Osteocyte (in vitro differentiated cells): ENCODE results near the gene GGT6. TPM values are rescaled to one million over a fixed set of nuclear protein-coding genes. Genes with fewer than 3 reads are reported as not detected.

Experiments used
- DNase-seq: peaks from one replicate; pipeline ENCODE4 v3.0.0; 2021; ENCODE audit warnings: mixed read lengths; ENCODE audit not compliant: unreplicated experiment; ENCODE audit errors: extremely low spot score
- H3K27ac Mint-ChIP-seq: one replicate; pipeline ENCODE4 v1.8.0; 2021; ENCODE audit warnings: mild to moderate bottlenecking, mixed read lengths; ENCODE audit not compliant: unreplicated experiment
- H3K27me3 Mint-ChIP-seq: one replicate; pipeline ENCODE4 v1.8.0; 2021; ENCODE audit warnings: mixed read lengths; ENCODE audit not compliant: unreplicated experiment
- H3K36me3 Mint-ChIP-seq: one replicate; pipeline ENCODE4 v1.8.0; 2021; ENCODE audit warnings: mixed read lengths; ENCODE audit not compliant: unreplicated experiment
- H3K4me1 Mint-ChIP-seq: one replicate; pipeline ENCODE4 v1.8.0; 2021; ENCODE audit warnings: mixed read lengths; ENCODE audit not compliant: unreplicated experiment
- H3K4me3 Mint-ChIP-seq: one replicate; pipeline ENCODE4 v1.8.0; 2021; ENCODE audit warnings: mild to moderate bottlenecking, moderate library complexity, mixed read lengths; ENCODE audit not compliant: unreplicated experiment
- H3K9me3 Mint-ChIP-seq: one replicate; pipeline ENCODE4 v1.8.0; 2021; ENCODE audit warnings: mixed read lengths; ENCODE audit not compliant: unreplicated experiment
- total RNA-seq: library from RNA; stranded (reverse); gene quantifications from 2 replicates; pipeline ENCODE4 v1.2.1, GENCODE V29; 2021
- TF ChIP-seq, protein P1 (sequence below): fragments of 200-600 bp; sonication (generic); IDR thresholded peaks from 2 replicates; pipeline ENCODE4 v1.5.0; 2021; ENCODE audit warnings: antibody characterized with exemption, mild to moderate bottlenecking, moderate library complexity

Gene GGT6
- total RNA-seq, 1 donor from 2014 or later: not detected

DNA sequence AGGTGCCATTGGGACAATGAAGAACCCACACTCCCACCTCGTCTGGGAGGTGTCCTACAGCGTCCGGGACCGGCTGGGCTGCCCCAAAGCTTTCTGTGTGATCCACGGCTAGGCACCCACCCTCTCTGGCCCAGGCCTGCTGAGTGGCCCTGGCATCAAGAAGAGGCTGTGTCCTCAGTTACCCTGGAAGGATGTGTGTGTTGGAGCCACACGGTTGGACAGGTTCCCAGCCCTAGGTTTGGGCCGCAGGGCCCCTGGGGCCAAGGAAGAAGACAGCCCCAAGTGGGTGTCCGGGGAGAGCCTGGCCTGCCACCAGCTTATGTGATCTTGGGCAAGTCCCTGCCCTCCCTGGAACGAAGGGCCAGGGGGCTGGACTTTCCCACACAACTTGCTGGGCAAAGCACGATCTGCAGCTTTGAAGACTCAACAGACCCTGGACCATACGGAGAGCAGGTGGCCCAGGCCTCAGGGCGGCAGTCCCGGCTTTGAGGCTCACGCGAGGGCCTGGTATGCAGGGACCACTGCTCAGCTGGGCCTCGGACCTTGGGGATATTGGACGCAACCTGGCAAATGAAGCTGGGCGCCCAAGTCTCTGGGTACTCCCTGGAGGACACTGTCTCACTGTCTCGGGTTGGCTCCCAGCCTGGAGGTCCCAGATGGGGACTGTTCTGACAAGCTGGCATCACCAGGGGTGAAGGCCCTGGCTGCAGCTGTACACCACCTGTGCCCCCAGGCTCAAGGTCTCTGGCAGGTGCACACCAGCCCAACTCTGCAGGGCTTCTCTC, 22.7 kb downstream of the GGT6 start:
- H3K4me1 Mint-ChIP-seq: peaks cover 2% of the 10 kb centered on the region
- no peak overlapping the region for H3K4me3 Mint-ChIP-seq
- H3K9me3 Mint-ChIP-seq: no peaks in the 10 kb centered on the region
- no peaks in the 10 kb centered on the region for H3K27me3 Mint-ChIP-seq
- H3K36me3 Mint-ChIP-seq: peaks cover 12% of the 10 kb centered on the region
- TF ChIP-seq, protein P1, sequence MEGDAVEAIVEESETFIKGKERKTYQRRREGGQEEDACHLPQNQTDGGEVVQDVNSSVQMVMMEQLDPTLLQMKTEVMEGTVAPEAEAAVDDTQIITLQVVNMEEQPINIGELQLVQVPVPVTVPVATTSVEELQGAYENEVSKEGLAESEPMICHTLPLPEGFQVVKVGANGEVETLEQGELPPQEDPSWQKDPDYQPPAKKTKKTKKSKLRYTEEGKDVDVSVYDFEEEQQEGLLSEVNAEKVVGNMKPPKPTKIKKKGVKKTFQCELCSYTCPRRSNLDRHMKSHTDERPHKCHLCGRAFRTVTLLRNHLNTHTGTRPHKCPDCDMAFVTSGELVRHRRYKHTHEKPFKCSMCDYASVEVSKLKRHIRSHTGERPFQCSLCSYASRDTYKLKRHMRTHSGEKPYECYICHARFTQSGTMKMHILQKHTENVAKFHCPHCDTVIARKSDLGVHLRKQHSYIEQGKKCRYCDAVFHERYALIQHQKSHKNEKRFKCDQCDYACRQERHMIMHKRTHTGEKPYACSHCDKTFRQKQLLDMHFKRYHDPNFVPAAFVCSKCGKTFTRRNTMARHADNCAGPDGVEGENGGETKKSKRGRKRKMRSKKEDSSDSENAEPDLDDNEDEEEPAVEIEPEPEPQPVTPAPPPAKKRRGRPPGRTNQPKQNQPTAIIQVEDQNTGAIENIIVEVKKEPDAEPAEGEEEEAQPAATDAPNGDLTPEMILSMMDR: no peak
- H3K27ac Mint-ChIP-seq: no peak overlapping the region
- DNase-seq: no peak

DNA sequence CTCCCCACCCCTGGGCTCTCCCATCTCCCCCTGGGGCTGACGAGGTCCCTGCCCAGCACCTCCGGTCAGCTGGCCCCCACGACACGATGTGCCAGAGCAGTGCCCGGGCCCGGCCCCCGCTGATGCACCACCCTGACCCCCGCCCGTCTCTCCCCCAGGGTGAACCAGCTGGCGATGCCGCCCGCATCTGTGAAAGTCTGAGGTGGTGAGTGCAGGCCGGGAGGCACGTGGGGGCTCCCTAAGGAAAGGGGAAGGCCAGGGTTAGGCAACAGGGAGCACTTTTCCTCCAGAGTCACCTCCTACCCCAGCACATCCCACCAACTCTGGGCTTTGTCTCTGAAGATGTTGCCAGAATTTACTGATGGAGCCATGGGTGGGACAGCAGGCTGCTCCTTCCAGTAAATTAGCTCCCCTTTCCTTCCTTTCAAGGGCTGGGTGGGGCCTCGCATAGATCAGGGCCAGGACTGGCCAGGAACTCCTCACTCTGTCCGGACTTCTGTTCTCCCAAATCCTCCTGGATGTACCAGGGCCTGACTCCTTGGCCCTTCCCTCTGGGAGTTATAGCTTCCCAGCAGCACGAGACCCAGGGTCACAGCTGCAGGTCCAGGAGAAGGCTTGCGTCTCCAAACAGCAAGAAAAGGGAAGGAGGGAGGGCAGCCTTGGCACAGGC, 23.5 kb downstream of the GGT6 start:
- Mint-ChIP-seq H3K27ac (no peak overlapping the region), H3K9me3 (no peaks in the 10 kb centered on the region), H3K27me3 (peaks cover 4% of the 10 kb centered on the region), H3K4me3 (no peak overlapping the region), H3K36me3 (peaks cover 9% of the 10 kb centered on the region), H3K4me1 (peaks cover 2% of the 10 kb centered on the region)
- no peak for DNase-seq
- TF ChIP-seq, protein P1: no peak

DNA sequence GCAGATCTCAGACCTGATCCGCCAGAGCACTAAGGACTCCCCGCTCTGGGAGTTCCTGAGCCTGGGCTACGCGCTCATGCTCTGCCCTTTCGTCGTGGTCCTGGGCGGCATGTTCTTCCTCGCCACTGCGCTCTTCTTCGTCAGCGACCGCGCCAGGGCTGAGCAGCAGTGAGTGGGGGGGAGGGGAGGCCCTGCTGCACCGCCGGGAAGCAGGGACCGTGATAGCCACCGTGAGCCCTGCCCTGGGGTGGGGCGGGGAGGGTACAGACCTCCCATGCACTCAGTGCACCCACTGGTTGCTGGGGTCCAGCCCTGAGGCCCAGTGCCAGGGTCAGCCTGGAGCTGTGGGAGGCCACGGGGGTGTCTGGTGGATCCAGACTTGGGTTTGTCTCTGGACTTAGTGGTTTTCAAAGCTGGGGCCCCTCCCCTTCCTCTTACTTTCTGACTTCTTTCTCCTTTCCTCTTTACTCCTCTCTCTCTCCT, 24.1 kb downstream of the GGT6 start:
- TF ChIP-seq, protein P1: no peak
- H3K4me1 Mint-ChIP-seq: peaks cover 2% of the 10 kb centered on the region
- H3K27me3 Mint-ChIP-seq: peaks cover 4% of the 10 kb centered on the region
- DNase-seq: no peak
- no peaks in the 10 kb centered on the region for H3K9me3 Mint-ChIP-seq
- no peak overlapping the region for H3K27ac Mint-ChIP-seq
- peaks cover 7% of the 10 kb centered on the region for H3K36me3 Mint-ChIP-seq
- no peak overlapping the region for H3K4me3 Mint-ChIP-seq

DNA sequence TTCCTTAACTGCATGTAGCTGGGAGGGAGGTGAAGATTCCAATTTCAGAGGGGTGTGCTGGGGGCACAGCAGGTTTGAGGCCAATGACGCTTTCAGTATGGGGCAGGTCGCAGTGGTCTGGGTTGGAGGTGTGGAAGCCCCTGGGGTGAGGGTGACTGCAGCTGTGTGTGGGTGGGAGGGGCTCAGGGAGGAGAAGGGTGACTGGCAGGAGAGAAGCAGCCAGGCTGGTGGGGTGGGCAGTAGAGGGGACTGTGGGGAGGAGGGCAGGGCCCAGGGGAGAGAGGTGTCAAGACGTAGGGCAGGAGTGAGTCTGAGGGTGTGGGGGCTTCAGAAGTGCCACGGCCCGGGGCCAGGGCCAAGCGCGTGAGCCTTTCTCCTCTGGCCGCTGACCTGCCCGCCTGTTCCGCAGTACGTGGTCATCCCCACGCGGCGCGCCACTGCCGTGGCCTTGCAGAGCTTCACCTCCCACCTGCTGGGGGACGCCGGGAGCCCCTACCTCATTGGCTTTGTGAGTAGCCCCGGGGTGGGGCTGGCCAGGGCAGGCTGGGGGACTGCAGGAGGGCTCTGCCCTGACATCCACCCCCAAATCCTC, 24.6 kb downstream of the GGT6 start:
- peaks cover 4% of the 10 kb centered on the region for H3K27me3 Mint-ChIP-seq
- no peak overlapping the region for H3K4me3 Mint-ChIP-seq
- H3K27ac Mint-ChIP-seq: no peak overlapping the region
- H3K9me3 Mint-ChIP-seq: no peaks in the 10 kb centered on the region
- TF ChIP-seq, protein P1: no peak
- peaks cover 2% of the 10 kb centered on the region for H3K4me1 Mint-ChIP-seq
- H3K36me3 Mint-ChIP-seq: peaks cover 3% of the 10 kb centered on the region
- no peak for DNase-seq
